Mammary microvascular endothelial cell (primary cell): ENCODE measurements around the gene ARHGDIB. TPM values are rescaled to one million over a fixed set of nuclear protein-coding genes. Genes with fewer than 3 reads are reported as not detected.

Experiments used
- total RNA-seq: library from RNA; depleted of rRNA; stranded (reverse); fragments of >200 nt; gene quantifications from 2 replicates; pipeline ENCODE4 v1.2.3, GENCODE V29; 2015

The ARHGDIB gene
- 678 and 775 TPM in 2 replicates for total RNA-seq

DNA sequence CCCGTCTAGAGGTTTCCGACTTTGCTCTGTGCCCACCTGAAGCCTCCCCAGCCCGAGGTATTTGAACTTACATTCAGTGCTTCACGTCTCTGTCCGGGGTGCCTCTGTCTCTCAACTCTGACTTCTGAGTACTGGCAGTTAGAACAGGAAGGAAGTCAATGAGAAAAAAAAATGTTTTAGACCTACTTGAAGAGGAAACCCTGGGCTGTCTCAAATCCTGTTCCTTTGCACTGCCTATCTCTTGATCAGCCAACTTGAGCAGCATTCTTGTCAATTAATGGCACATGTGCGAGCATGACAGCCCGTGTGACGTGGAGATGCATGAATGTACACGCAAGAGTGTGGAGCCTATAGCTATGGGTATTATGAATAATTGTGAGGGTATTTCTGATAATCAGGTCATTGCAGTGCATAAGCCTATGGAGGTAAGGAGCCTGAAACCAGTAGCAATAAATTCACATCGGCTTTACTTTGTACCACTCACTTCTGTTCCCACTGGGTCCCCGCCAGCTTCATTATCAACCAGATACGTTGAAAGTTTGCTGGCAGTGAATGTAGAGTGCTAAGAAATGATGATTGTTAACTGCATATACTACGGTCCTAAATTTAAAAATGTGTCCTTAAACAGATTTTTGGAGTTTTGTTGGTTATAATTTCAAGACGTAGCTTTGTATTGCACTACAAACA lies at the start of gene ARHGDIB:
Gene ARHGDIB (minus strand): TSS at position 136 of the 687 bp plus-strand sequence. CDS start 10,889 bp downstream, outside the sequence.

DNA sequence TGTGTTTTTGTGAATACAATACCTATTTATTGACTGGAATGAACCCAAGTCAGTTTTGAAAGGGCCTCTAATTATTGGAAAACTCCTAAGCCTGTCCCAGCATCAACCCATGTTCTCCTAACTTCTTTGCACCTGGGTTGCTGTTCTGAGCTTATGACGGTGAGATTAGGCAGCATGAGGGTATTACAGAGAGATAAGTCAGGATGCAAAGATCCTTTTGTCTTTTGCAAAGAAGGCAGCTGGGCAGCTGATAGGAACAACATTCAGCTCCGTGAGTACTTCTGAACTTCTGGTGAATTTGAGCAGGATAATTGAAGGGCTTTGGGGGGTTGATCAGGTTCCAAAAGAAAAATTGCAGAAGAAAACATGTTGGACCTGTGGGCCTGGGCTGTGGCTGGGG lies 11.4 kb upstream of the ARHGDIB start, which contains the start of gene PDE6H:
Gene PDE6H (plus strand): TSS at position 227 of the 400 bp plus-strand sequence. CDS start 4,971 bp downstream, outside the sequence.

GRCh38 chr12:14938301-14938700 lies 23.1 kb downstream of the ARHGDIB start, which contains the start of gene ERP27:
Gene ERP27, minus strand, starts transcription at chr12:14938537. Its CDS starts 29 bp downstream, at chr12:14938508.

Other genes starting within 250 kb of the ARHGDIB start
- gene WBP11, start 158.1 kb downstream of the ARHGDIB start, total RNA-seq = 23.3 and 24.5 TPM in 2 replicates
- gene C12orf60, start 157.9 kb downstream of the ARHGDIB start, total RNA-seq = 0.74 and 1.1 TPM in 2 replicates
- gene SMCO3, start 147.4 kb downstream of the ARHGDIB start, total RNA-seq = 0.20 TPM in 1 of 2 replicates, not detected in the other
- gene ART4, start 118.1 kb downstream of the ARHGDIB start, total RNA-seq = 2.7 and 4.7 TPM in 2 replicates
- 29.6 and 38.0 TPM in 2 replicates for gene MGP, start 75.7 kb downstream of the ARHGDIB start, total RNA-seq
- gene ERP27, start 23.1 kb downstream of the ARHGDIB start, total RNA-seq = 0.73 and 2.1 TPM in 2 replicates
- gene PDE6H, start 11.4 kb upstream of the ARHGDIB start, total RNA-seq = not detected in 2 replicates